GM10266 (cell line): Measurements from ENCODE around the gene PROCR.
"Not testable (repeated sequence)": the region's sequence is repeated elsewhere in the genome, so short reads cannot be mapped to it uniquely, and the experiment has no call there.

ENCODE experiments used
- DNase-seq: peaks from one replicate; pipeline ENCODE4 v3.0.0; 2012; ENCODE audit errors: extremely low spot score
- CTCF ChIP-seq: IDR thresholded peaks from 2 replicates; pipeline ENCODE4 v1.5.1; 2012; ENCODE audit warnings: mild to moderate bottlenecking, low read depth; ENCODE audit not compliant: control insufficient read depth, insufficient read depth; ENCODE audit errors: missing control alignments

Gene PROCR

GRCh38 chr20:35190556-35190955 is 18.7 kb downstream of the PROCR start:
- no peak for TF ChIP-seq CTCF
- DNase-seq = no peak

GRCh38 chr20:35191419-35192117 is 19.7 kb downstream of the PROCR start:
- no peak for TF ChIP-seq CTCF
- no peak for DNase-seq

GRCh38 chr20:35192118-35192872 is 20.4 kb downstream of the PROCR start:
- TF ChIP-seq CTCF = no peak
- DNase-seq = no peak

- DNase-seq = not testable (repeated sequence)
Measured at GRCh38 chr20:35193031-35193791, 21.3 kb downstream of the PROCR start.

- no peak for TF ChIP-seq CTCF
- DNase-seq = no peak
Measured at GRCh38 chr20:35196313-35196712, 24.4 kb downstream of the PROCR start.

GRCh38 chr20:35199740-35200139 is 27.9 kb downstream of the PROCR start:
- TF ChIP-seq CTCF = no peak
- no peak for DNase-seq

- TF ChIP-seq CTCF = no peak
- DNase-seq = no peak
Measured at GRCh38 chr20:35200267-35200666, 28.4 kb downstream of the PROCR start.

GRCh38 chr20:35201467-35201866 is 29.6 kb downstream of the PROCR start:
- DNase-seq = not testable (repeated sequence)
